NB4 (cell line): ENCODE measurements around the gene LYRM1.
"Not testable (repeated sequence)": the region's sequence is repeated elsewhere in the genome, so short reads cannot be mapped to it uniquely, and the experiment has no call there.

Experiments used
- DNase-seq: peaks from one replicate; pipeline ENCODE4 v3.0.0; 2010; ENCODE audit warnings: low read depth
- H3K4me3 ChIP-seq: one replicate; pipeline ENCODE4 v1.5.1; 2011; ENCODE audit warnings: mild to moderate bottlenecking, low read depth, low read length, moderate library complexity
- MYC ChIP-seq: IDR thresholded peaks from 2 replicates; pipeline ENCODE4 v1.6.1; 2011; ENCODE audit warnings: low read depth, low read length
- POLR2A ChIP-seq: IDR thresholded peaks from 2 replicates; pipeline ENCODE4 v1.6.1; 2011; ENCODE audit warnings: mild to moderate bottlenecking; ENCODE audit not compliant: insufficient read length; ENCODE audit errors: extremely low read depth
- TF ChIP-seq, protein P1 (sequence below): IDR thresholded peaks from 2 replicates; pipeline ENCODE4 v1.6.1; 2011; ENCODE audit warnings: low read depth, low read length
- TF ChIP-seq, protein P2 (sequence below): IDR thresholded peaks from one replicate; pipeline ENCODE4 v1.5.1; 2012; ENCODE audit warnings: low read depth, low read length

The LYRM1 gene

DNA sequence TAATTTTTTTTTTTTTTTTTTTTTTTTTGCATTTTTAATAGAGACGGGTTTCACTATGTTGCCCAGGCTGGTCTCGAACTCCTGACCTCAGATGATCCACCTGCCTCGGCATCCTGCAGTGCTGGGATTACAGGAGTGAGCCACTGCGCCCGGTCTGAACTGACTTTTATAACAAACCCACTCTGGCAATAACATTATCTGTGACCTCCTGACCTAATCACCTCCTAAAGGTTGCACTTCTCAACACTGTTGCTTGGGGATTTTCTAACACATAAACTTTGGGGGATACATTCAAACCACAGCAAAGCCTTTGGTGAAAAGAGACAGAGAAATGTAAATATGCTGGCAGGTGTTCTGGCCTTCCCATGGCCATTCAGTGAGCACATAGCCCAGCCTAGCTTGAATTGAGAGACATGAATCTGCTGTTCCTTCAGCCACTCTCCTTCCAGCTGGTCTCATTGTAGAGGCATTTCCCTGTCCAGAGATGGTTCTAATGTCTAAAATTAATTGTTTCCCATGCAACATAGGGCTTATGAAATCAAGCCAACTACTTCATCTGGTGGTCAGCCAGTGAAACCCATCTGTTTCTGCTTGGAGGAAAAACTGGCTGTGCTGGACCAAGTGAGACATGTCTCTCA is 28.3 kb downstream of the LYRM1 start:
- no peak overlapping the region for H3K4me3 ChIP-seq
- no peak for DNase-seq
- TF ChIP-seq, protein P1, sequence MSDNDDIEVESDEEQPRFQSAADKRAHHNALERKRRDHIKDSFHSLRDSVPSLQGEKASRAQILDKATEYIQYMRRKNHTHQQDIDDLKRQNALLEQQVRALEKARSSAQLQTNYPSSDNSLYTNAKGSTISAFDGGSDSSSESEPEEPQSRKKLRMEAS, result no peak
- TF ChIP-seq, protein P2, sequence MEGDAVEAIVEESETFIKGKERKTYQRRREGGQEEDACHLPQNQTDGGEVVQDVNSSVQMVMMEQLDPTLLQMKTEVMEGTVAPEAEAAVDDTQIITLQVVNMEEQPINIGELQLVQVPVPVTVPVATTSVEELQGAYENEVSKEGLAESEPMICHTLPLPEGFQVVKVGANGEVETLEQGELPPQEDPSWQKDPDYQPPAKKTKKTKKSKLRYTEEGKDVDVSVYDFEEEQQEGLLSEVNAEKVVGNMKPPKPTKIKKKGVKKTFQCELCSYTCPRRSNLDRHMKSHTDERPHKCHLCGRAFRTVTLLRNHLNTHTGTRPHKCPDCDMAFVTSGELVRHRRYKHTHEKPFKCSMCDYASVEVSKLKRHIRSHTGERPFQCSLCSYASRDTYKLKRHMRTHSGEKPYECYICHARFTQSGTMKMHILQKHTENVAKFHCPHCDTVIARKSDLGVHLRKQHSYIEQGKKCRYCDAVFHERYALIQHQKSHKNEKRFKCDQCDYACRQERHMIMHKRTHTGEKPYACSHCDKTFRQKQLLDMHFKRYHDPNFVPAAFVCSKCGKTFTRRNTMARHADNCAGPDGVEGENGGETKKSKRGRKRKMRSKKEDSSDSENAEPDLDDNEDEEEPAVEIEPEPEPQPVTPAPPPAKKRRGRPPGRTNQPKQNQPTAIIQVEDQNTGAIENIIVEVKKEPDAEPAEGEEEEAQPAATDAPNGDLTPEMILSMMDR, result no peak
- no peak for TF ChIP-seq POLR2A

DNA sequence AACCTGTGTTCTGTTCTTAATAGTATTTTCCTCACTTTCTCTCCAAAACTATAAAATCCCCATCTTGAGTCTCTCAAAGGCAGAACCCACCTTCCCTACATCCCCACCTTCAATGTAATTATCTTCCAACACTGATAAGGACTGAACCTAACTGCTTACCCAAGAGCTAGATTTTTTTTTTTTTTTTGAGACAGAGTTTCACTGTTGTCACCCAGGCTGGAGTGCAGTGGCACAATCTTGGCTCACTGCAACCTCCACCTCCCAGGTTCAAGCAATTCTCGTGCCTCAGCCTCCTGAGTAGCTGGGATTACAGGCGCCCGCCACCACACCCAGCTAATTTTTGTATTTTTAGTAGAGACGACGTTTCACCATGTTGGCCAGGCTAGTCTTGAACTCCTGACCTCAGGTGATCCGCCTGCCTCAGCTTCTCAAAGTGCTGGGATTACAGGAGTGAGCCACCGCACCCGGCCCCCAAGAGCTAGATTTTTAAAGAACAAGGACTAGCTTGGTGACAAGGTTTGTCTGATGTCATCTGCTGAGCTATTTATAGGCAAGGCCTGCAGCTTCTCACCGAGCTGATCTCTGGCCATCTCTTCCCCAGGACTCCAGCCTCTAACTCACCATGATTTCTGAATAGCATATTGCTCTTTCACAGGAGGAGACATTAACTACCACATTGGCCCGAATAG is 29.2 kb downstream of the LYRM1 start:
- not testable (repeated sequence) for H3K4me3 ChIP-seq, DNase-seq

DNA sequence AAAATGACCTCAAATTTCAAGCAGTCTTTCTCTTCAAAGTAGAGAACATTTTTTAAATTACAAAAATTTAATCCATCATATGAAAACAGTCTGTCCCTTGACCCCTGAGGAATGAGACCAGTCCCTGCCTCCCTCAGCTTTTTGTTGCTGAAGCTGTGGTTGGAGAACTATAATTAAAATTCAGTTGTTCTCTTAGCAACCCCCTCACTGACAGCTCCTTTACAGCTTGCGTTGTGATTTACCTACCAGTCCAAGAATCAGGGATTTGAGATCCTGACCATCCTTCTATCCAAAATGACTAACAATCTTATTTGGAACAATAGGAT is 29.8 kb downstream of the LYRM1 start:
- DNase-seq, result no peak
- TF ChIP-seq, protein P1, result no peak
- TF ChIP-seq, protein P2, result no peak
- TF ChIP-seq MYC (no peak), POLR2A (no peak)
- no peak overlapping the region for H3K4me3 ChIP-seq

DNA sequence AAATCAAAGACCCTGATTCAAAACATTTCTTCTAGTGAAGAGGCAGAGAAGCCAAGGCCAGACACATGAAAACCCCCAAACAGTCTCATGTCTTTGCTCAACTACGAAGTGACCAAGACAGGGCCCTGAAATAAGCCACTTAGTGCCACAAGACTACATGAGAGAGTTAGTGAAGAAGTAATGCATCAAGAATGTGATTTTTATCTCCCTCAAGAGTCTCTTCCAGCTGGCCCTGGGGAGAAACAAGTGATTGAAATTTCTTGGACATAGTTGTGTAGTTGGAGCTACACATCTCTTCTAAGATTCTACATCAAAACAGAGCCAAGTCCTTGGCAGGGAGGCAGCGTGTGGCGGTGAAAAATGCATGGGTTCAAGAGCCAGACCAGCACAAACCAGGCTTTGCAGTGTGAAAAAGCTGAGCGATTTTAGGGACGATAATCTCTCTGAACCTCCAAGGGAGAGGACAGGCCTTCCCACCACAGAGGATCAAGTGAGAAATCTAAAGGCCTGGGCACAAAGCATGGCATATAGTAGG is 30.6 kb downstream of the LYRM1 start:
- no peak for DNase-seq
- no peak overlapping the region for H3K4me3 ChIP-seq
- TF ChIP-seq POLR2A (no peak), MYC (no peak)
- TF ChIP-seq, protein P2, result no peak
- TF ChIP-seq, protein P1, result no peak

DNA sequence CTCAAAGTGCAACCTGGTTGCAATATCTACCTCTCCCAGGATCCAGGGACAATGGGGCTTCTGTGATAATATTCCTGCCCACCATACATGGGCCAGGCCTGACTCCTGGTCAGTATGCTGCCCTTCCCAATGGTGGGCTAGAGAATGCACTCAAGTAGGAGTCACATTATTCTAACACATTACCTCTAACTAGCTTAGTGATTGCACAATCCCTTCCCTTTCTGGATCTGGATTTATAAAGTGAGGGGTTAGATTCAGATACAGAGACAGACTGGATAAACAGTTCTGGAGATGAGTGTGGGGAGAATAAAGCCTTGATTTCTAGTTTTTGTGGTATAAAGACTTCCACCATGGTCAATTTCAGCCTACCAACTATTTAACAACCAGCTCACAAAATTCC is 33.0 kb downstream of the LYRM1 start:
- TF ChIP-seq, protein P2, result no peak
- no peak overlapping the region for H3K4me3 ChIP-seq
- no peak for DNase-seq

DNA sequence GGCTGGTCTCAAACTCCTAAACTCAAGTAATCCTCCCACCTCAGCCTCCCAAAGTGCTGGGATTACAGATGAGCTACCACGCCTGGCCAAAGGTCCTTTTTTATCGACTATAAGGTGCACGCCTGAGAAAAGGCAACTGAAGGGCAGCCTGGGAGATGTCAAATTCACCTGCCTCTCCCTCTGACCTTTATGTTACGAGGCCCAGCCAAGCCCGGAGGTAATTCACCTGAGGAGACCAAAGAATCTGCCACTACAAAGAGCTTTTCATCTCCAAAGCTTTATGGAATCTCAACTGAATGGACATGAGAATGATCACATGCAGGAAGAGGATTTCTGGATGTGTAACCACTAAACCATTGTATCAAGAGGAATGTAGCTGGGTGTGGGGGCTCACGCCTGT is 37.2 kb downstream of the LYRM1 start:
- H3K4me3 ChIP-seq, result no peak overlapping the region
- TF ChIP-seq, protein P2, result no peak
- TF ChIP-seq MYC, result no peak
- no peak for TF ChIP-seq POLR2A
- TF ChIP-seq, protein P1, result no peak
- DNase-seq, result no peak
